NCI-H345 treated with DMSO at 0.1 percent for 48 hours (cell line): ENCODE data around the gene C10orf53.
"Not testable (repeated sequence)": the region's sequence is repeated elsewhere in the genome, so short reads cannot be mapped to it uniquely, and the experiment has no call there.

Experiments
- DNase-seq: peaks from one replicate; lab custom pipeline; 2025; ENCODE audit not compliant: unreplicated experiment; lab: John Stamatoyannopoulos, UW

C10orf53 gene

DNA sequence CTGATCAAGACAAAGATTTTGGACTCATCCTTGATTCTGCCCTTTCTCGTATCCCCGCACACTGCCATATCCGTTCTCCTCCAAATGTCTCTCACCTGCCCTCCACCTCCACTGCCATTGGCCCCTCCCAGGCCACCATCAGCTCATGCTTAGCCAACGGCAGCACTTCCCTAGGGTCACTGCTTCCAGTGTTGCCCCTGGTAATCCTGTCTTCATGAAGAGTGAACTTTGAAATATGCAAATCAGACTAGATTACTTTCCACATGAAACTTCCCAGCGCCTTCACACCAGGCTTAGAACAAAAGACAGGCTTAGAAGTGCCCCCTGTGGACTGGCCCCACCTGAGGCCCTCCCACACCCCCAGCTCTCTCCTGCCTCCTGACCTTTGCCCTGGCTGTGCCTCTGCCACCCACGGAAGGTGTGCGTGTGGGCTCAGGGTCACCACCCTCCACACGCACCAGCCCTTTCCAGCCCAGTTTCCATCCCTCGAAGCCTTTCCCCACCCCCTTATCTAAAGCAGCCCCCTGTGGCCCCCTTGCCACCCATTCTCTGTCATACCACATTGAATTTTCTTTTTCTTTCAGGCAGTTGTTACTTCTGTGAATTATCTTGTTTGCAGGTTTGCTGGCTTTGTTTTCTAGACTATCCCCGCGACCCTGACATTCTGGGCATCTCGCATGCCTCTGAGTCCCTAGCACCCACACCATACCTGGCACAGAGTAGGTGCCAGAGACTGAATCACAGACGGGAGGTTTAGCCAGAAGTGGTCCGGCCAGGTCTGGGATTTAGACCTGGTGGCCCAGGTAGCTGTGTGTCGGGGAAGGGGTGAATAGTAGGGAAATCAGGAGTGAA is 26.8 kb upstream of the C10orf53 start:
- DNase-seq: no peak

DNA sequence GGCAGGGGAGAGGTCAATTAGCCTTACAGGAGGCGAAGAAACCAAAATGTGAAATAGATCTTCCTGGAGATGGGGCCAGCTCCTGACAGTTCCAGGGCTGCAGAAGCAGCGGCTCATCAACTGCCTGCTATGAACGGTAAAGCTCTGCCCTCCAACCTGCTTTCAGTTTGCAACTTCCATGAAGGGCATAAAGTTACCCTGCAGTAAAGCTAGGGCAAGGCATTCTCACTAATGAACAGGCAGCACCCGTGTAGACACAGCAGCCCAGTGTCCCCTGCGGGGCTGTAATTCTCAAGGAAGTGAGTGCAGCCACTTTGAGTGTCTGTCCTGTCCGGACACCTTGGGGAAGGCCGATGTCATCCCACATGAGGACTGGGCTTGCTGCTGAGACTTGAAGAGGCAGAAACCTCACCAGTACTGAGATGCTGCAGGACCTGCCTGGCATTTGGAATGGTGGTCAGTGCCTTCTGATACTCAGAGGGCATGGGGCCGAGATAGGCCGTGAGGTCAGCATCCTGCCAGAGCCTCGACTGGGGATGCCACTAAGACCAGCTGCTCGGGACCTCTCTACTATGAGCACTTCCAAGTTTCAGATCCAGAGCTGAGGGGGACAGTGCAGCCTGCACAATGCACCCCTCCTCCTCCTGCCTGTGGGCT is 26.1 kb upstream of the C10orf53 start:
- DNase-seq: no peak

GRCh38 chr10:49654036-49654693 is 25.3 kb upstream of the C10orf53 start:
- DNase-seq: no peak

GRCh38 chr10:49655099-49655498 is 24.4 kb upstream of the C10orf53 start:
- no peak for DNase-seq

DNA sequence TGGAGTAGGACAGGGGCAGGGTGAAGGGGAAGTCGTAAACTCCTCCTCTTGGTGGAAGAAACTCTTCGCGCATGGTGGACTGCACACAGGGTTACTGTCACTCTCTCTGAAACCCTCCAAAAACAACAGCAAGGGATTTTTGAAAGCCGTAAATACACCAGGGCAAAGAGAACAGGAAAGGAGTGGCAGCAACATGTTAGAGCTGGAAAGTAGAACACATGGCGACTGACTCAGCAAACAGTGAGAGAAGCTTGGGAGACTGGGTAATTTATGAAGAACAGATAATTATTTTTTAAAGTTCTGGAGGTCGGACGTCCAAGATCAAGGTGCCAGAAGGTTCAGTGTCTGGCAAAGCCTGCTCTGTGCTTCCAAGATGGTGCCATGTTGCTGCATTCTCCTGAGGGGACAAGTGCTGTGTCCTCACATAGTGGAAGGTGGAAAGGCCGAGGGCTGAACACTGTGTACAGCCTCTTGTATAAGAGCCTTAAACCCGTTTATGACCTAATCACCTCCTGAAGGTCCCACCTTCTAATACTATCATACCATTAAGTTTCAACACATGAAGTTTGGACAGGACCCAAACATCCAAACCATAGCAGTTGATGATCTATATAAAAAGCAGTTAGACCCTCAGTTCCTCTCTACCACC is 22.5 kb upstream of the C10orf53 start:
- DNase-seq: no peak

GRCh38 chr10:49657606-49658005 is 21.8 kb upstream of the C10orf53 start:
- no peak for DNase-seq

DNA sequence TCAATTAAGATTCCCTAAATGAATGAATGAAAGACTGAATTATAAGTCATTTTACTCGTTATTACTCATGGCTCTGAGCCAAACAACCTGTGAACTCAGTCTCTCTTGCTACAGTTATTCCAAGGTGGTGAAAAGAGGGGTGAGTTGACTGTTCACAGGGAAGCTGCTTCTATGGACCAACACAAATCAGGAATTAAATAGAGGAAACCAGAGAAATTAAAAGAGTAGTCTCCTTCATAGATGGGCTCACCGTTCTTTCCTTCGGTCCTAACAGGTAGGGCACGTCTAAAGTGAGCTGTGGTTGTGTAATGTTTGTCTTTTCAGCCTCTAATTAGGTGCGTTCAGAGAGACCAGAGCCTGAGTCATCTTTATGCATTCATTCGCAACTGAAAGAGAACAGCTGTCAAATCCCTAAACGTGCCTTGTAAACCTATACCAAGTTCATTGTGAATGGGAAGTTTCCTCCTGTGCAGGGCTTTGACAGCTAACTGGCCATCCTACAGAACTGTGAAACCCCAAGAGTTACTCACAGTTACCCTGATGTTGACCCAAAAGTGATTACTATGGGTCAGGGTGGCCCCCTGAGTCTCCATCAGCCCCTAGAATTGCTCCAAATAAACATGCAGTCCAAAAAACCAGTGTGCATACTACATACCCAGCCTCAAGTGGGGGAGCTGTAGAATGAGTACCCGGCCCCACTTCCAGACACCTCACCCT is 18.2 kb upstream of the C10orf53 start:
- DNase-seq: no peak

GRCh38 chr10:49662169-49662830 is 17.2 kb upstream of the C10orf53 start:
- DNase-seq: no peak

GRCh38 chr10:49663596-49663995 is 15.9 kb upstream of the C10orf53 start:
- DNase-seq: no peak

GRCh38 chr10:49664006-49664841 is 15.2 kb upstream of the C10orf53 start:
- DNase-seq: no peak

DNA sequence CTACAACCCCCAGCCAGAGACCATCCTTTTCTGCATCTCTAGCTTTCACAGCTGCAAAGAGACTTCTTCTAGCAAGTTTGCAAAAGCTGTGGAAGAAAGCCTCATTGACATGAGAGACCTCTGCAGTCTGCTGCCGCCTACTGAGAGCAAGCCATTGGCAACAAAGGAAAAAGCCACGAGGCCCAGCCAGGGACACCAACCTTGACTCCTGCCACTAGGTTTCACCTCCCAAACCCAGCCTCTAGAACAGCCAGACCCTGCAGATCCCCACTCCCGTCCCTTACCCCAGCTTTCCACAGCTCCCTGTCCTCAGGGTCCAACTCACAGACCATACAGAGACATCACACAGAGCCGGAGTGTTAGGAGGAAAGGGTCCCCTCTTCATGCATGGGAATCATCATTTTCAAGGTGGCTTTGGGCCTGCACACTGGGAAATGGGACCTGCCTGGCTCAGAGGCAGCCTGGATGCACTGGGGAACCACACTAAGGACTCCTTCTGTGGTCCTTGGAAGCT is 14.6 kb upstream of the C10orf53 start:
- no peak for DNase-seq

- DNase-seq: no peak
Observed at GRCh38 chr10:49666054-49666615, 13.3 kb upstream of the C10orf53 start.

- no peak for DNase-seq
Observed at GRCh38 chr10:49666685-49667084, 12.8 kb upstream of the C10orf53 start.

GRCh38 chr10:49667991-49668390 is 11.5 kb upstream of the C10orf53 start:
- DNase-seq: no peak

DNA sequence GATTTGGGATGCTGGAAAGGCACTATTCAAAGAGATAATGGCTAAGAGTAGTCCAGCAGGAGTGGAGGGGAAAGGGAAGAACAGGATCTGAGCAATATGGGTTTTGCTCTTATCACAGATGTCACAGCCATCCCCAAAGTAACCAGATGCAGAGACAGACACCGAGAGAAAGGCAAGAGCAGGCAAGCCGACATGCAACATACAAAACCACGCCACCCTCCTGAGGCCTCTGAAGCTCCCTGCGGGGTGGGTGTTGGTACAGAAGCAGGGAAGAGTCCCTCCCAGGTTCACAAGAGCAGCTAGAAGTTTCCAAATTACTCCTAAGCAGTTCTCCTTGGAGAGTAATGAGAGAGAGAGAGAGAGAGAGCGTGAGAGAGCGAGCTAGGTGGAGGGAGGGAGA is 10.8 kb upstream of the C10orf53 start:
- DNase-seq: no peak

GRCh38 chr10:49678827-49679479 is 498 bp upstream of the C10orf53 start:
- no peak for DNase-seq

GRCh38 chr10:49682449-49682848 is 3.0 kb downstream of the C10orf53 start:
- DNase-seq: not testable (repeated sequence)

DNA sequence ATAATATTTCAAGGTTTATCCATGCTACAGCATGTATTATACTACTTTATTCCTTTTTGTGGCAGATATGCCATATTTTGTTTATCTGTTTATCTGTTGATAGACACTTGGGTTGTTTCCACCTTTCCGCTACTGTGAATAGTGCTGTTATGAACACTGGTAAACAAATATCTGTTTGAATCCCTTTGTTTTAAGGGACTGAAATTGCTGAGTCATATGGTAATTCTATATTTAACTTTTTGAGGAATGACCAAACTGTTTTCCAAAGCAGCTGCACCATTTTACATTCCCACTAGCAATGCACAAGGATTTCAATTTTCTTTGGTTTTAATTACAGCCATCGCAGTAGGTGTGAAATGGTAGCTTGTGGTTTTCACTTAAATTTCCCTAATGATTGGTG is 3.4 kb downstream of the C10orf53 start:
- no peak for DNase-seq
